Fibroblast of lung (primary cell): Measurements from ENCODE around the gene DIAPH3.

ENCODE experiments used
- EZH2 ChIP-seq: IDR thresholded peaks from 2 replicates; pipeline ENCODE4 v1.5.1; 2012; ENCODE audit warnings: low read length, control low read depth, mild to moderate bottlenecking; ENCODE audit errors: missing control alignments
- TF ChIP-seq, protein P1 (sequence below), 2 donors: IDR thresholded peaks in 1 of 2; conservative IDR thresholded peaks in 1 of 2; 1 replicate in 1 of 2; 2 replicates in 1 of 2; pipeline ENCODE4 v1.5.1; 2011 to 2012; ENCODE audit warnings: low read length in 2 of 2, control low read depth in 1 of 2, inconsistent platforms in 1 of 2, low read depth in 1 of 2, mild to moderate bottlenecking in 1 of 2

DNA sequence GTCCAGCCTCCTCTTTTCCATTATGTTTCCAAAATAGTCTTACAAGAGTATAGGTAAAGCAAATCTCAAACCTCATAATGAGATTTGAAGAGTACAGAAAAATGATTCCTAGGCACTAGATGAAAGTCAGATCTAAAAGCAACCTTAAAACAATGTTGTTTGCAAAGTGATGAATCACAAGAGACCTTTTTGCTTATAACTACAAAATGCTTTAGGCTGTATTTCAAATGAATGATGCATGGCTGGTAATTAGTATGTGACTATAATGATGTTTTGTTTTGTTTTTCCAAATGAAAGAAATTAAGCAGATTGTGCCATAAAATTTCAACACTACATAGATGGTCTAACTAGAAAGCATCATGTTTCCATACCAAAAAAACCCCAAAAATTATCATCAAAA lies 272.7 kb downstream of the DIAPH3 start:
- TF ChIP-seq, protein P1, sequence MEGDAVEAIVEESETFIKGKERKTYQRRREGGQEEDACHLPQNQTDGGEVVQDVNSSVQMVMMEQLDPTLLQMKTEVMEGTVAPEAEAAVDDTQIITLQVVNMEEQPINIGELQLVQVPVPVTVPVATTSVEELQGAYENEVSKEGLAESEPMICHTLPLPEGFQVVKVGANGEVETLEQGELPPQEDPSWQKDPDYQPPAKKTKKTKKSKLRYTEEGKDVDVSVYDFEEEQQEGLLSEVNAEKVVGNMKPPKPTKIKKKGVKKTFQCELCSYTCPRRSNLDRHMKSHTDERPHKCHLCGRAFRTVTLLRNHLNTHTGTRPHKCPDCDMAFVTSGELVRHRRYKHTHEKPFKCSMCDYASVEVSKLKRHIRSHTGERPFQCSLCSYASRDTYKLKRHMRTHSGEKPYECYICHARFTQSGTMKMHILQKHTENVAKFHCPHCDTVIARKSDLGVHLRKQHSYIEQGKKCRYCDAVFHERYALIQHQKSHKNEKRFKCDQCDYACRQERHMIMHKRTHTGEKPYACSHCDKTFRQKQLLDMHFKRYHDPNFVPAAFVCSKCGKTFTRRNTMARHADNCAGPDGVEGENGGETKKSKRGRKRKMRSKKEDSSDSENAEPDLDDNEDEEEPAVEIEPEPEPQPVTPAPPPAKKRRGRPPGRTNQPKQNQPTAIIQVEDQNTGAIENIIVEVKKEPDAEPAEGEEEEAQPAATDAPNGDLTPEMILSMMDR (conservative IDR thresholded peaks at IDR 0.05 in 1 of 2, IDR thresholded peaks at IDR 0.05 in 1 of 2; ENCODE audit: low read depth in 1 of 2, low read length in 2 of 2) = no peak
- TF ChIP-seq EZH2 = no peak
